K562 (cell line): ENCODE data around the gene PSAP. TPM values are rescaled to one million over a fixed set of nuclear protein-coding genes. Genes with fewer than 3 reads are reported as not detected.

Experiments
- ATAC-seq: fragments of 200-7000 bp; cut with Tn5 transposase; 3 replicates; pipeline ENCODE4 v1.9.1; 2020; ENCODE audit warnings: moderate library complexity
- BruUV-seq: library from RNA; stranded (reverse); fragments of 400-500 nt; replicated peaks from 2 replicates; lab custom pipeline; 2021; lab: Mats Ljungman, UMichigan
- CTCF ChIA-PET: fragments of 300-600 bp; formaldehyde crosslinking; extraction: SDS; loops from one replicate; lab custom pipeline; 2021; ENCODE audit warnings: low intra/inter-chr PET ratio; lab: Yijun Ruan, JAX
- POLR2A ChIA-PET: fragments of 300-600, 350-650 bp; sonication (Branson Sonifier 250); formaldehyde crosslinking; extraction: SDS; loops from one replicate; lab custom pipeline; 2021; ENCODE audit warnings: antibody characterized with exemption, inconsistent platforms; lab: Yijun Ruan, JAX
- DNase-seq, 4 experiments: peaks; one replicate each; pipeline versions ENCODE4 v3.0.0 to v3.0.0-alpha.2; 2011 to 2018; ENCODE audit warnings: low spot score in 3 of 4, mixed read lengths in 3 of 4; ENCODE audit errors: extremely low read depth in 1 of 4
- FAIRE-seq: peaks from 2 replicates; lab custom pipeline; 2011; peaks lifted over from hg19 to GRCh38; lab: Jason Lieb, UNC
- H2AFZ ChIP-seq: 2 replicates; pipeline ENCODE4 v1.6.0; 2011; ENCODE audit warnings: low read depth, low read length, control low read depth, inconsistent platforms
- H3K27ac ChIP-seq: fragments of 200-600 bp; 3 replicates; pipeline ENCODE4 v1.8.0; 2011; ENCODE audit warnings: low read depth, mild to moderate bottlenecking, control low read depth, inconsistent platforms, low read length, moderate library complexity, mixed read lengths; ENCODE audit errors: extremely low read depth
- H3K27me3 ChIP-seq, 2 experiments: fragments of 300-600 bp in 1 of 2; 2 replicates in 1 of 2; 3 replicates in 1 of 2; pipeline versions ENCODE4 v1.6.0 to v1.8.0; 2011; ENCODE audit warnings: inconsistent platforms in 2 of 2, low read length in 2 of 2, mild to moderate bottlenecking in 1 of 2, mixed read lengths in 1 of 2, moderate library complexity in 1 of 2; ENCODE audit not compliant: control insufficient read depth in 2 of 2, insufficient read depth in 2 of 2
- H3K36me3 ChIP-seq: fragments of 300-600 bp; 3 replicates; pipeline ENCODE4 v1.8.0; 2011; ENCODE audit warnings: mild to moderate bottlenecking, low read length, inconsistent platforms; ENCODE audit not compliant: control insufficient read depth, insufficient read depth
- H3K4me1 ChIP-seq, 2 experiments: fragments of 200-600 bp in 1 of 2; replicated peaks in 1 of 2; 2 replicates in 1 of 2; 3 replicates in 1 of 2; pipeline versions ENCODE4 v1.5.1 to v1.8.0; 2011; ENCODE audit warnings: inconsistent platforms in 2 of 2, low read length in 2 of 2, mild to moderate bottlenecking in 1 of 2, mixed read lengths in 1 of 2, moderate library complexity in 1 of 2; ENCODE audit not compliant: control insufficient read depth in 2 of 2, insufficient read depth in 2 of 2
- H3K4me2 ChIP-seq: 2 replicates; pipeline ENCODE4 v1.6.1; 2011; ENCODE audit warnings: low read length, control low read depth, inconsistent platforms, mixed read lengths; ENCODE audit not compliant: insufficient read depth
- H3K4me3 ChIP-seq: fragments of 200-600 bp; sonication (generic), shearing (Covaris generic); 2 replicates; pipeline ENCODE4 v1.5.1; 2016; ENCODE audit warnings: control low read depth, inconsistent platforms
- H3K79me2 ChIP-seq: fragments of 200-600 bp; 3 replicates; pipeline ENCODE4 v1.8.0; 2011; ENCODE audit warnings: low read length, inconsistent platforms; ENCODE audit not compliant: control insufficient read depth, insufficient read depth
- H3K9ac ChIP-seq, 2 experiments: 2 replicates each; pipeline versions ENCODE4 v1.6.0 to v1.6.1; 2011; ENCODE audit warnings: low read depth in 2 of 2, low read length in 2 of 2, control low read depth in 1 of 2, inconsistent platforms in 1 of 2, mild to moderate bottlenecking in 1 of 2, mixed read lengths in 1 of 2; ENCODE audit not compliant: insufficient read depth in 1 of 2
- H3K9me1 ChIP-seq: one replicate; pipeline ENCODE4 v1.6.0; 2011; ENCODE audit warnings: inconsistent platforms, mild to moderate bottlenecking, low read length, moderate library complexity; ENCODE audit not compliant: control insufficient read depth, insufficient read depth
- H3K9me3 ChIP-seq: replicated peaks from 2 replicates; pipeline ENCODE4 v1.5.1; 2011; ENCODE audit warnings: low read depth, low read length, inconsistent platforms; ENCODE audit not compliant: control insufficient read depth, insufficient read depth
- H4K20me1 ChIP-seq: replicated peaks from 2 replicates; pipeline ENCODE4 v1.6.1; 2011; ENCODE audit warnings: low read length, inconsistent platforms, mixed read lengths; ENCODE audit not compliant: control insufficient read depth, insufficient read depth
- COPS2 ChIP-seq: fragments of 450-650 bp; conservative IDR thresholded peaks from 2 replicates; pipeline ENCODE4 v1.6.1; 2016; ENCODE audit warnings: mild to moderate bottlenecking, moderate library complexity
- E4F1 ChIP-seq: fragments of 250-450 bp; sonication (Bioruptor Pico); IDR thresholded peaks from 2 replicates; pipeline ENCODE4 v1.5.0; 2021; ENCODE audit warnings: mild to moderate bottlenecking, borderline replicate concordance
- JUND ChIP-seq, 2 experiments: IDR thresholded peaks; 2 replicates in 1 of 2; 3 replicates in 1 of 2; pipeline ENCODE4 v1.6.1; 2011; ENCODE audit warnings: borderline replicate concordance in 2 of 2, low read depth in 2 of 2, low read length in 2 of 2, improper control_type of control experiment in 1 of 2, missing biosample characterization in 1 of 2, missing genetic modification characterization in 1 of 2, missing genetic modification reagents in 1 of 2
- KLF1 ChIP-seq: fragments of 450-650 bp; IDR thresholded peaks from 2 replicates; pipeline ENCODE4 v1.6.1; 2016; ENCODE audit warnings: missing genetic modification characterization, missing compliant biosample characterization
- TCF3 ChIP-seq: sonication (generic); formaldehyde crosslinking; IDR thresholded peaks from 2 replicates; pipeline ENCODE4 v1.4.0; 2020; ENCODE audit warnings: mild to moderate bottlenecking, missing genetic modification reagents
- WGBS: fragments of 100-300 bp; shearing (Covaris generic); methylation state at CpG from one replicate; pipeline ENCODE4 v1.1.6; 2016; ENCODE audit warnings: low coverage, mixed read lengths; ENCODE audit not compliant: insufficient coverage; ENCODE audit errors: missing lambda C conversion rate; 5-methylcytosine and 5-hydroxymethylcytosine counted together
- in situ Hi-C: fragments of 300-500 bp; cut with MboI; formaldehyde crosslinking; loops from 4 replicates; pipeline ENCODE4 v1.15.0; 2018; ENCODE audit warnings: inconsistent platforms, mixed read lengths
- intact Hi-C: fragments of 100-400 bp; cut with micrococcal nuclease; formaldehyde crosslinking; loops from 2 replicates; pipeline ENCODE4 v1.14.2; 2022
- polyA plus RNA-seq, 8 experiments: library from polyadenylated mRNA; depleted of rRNA in 4 of 8; stranded (reverse) in 5 of 8; unstranded in 3 of 8; fragments of >200 nt; fragmentation: Nextera tagmentation in 2 of 8; fragmentation: Illumina TruSeq in 1 of 8; extraction: Ambion mirVana in 2 of 8; extraction: Trizol in 1 of 8; gene quantifications; 2 replicates each; pipeline versions ENCODE4 v1.2.1 to v1.2.3, GENCODE V29; 2011 to 2014; ENCODE audit warnings: inconsistent platforms in 1 of 8, missing spikeins in 1 of 8
- total RNA-seq, 7 experiments: library from RNA; depleted of rRNA in 6 of 7; stranded (reverse); fragments of >200 nt in 6 of 7; fragmentation: Illumina TruSeq in 2 of 7; extraction: Trizol in 2 of 7; gene quantifications; 2 replicates each; pipeline versions ENCODE4 v1.2.1 to v1.2.3, GENCODE V29; 2011 to 2021; ENCODE audit warnings: low replicate concordance in 1 of 7
- TF ChIP-seq, protein P1 (sequence below): fragments of 250-450 bp; sonication (Bioruptor Pico); IDR thresholded peaks from 2 replicates; pipeline ENCODE4 v1.8.0; 2022; ENCODE audit warnings: moderate library complexity, mild to moderate bottlenecking, inconsistent platforms

The PSAP gene
- total and polyA plus RNA-seq, 9 of the 15 experiments (the other 6 are each of a cell fraction or from before 2014, with no cell fraction given) = 245 to 700 (median 429) TPM

DNA sequence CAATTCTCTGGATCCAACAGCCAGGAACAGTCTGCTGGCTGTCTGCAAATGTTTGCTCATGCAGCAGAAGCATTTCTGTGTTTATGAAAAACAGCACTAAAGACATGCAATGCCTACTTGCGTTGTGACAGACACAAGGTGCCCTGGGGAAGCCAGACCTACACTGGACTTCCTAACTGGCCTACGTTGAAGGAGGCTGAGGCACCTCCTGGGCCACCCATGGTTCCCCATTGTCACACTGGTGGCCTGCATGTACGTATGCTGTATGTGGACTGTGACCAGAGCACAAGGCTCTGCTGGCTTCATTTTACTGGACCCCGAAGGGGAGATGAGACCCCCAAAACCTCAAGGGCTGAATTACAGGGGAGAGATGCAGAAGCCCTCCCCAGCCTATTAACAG lies 27.7 kb downstream of the PSAP start:
- 0 out of 4 replicates have a peak overlapping the region, but pooled peaks of 1 of the 2 experiments have one; percentile 6 for H3K9ac ChIP-seq
- no peaks in the 10 kb centered on the region for H3K27me3 ChIP-seq
- no TSS peak for BruUV-seq
- no peaks in the 10 kb centered on the region for H3K4me1 ChIP-seq
- ATAC-seq = no peak
- CTCF ChIA-PET = no interaction called here
- H3K27ac ChIP-seq = no peak overlapping the region
- no peak for TF ChIP-seq COPS2
- TF ChIP-seq E4F1 (CRISPR knock-in tag) = no peak
- no peak for TF ChIP-seq JUND (IDR thresholded peaks at IDR 0.05; ENCODE audit: borderline replicate concordance, low read depth, low read length)
- TF ChIP-seq JUND (tag; IDR thresholded peaks at IDR 0.05; ENCODE audit: borderline replicate concordance, low read depth, low read length) = no peak
- TF ChIP-seq, protein P1, sequence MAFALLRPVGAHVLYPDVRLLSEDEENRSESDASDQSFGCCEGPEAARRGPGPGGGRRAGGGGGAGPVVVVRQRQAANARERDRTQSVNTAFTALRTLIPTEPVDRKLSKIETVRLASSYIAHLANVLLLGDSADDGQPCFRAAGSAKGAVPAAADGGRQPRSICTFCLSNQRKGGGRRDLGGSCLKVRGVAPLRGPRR (CRISPR knock-in tag) = no peak
- no peak for TF ChIP-seq KLF1 (tag)
- TF ChIP-seq TCF3 (CRISPR knock-in tag) = no peak
- H2AFZ ChIP-seq = no peak overlapping the region
- no peak for FAIRE-seq
- no peaks in the 10 kb centered on the region for H3K9me1 ChIP-seq
- no peak for DNase-seq
- intact Hi-C loops (no loop called here), in situ Hi-C loops (no loop called here)
- WGBS = 93% methylated on average over 4 of the region's 4 CpGs
- POLR2A ChIA-PET = interaction anchor here (1.8 to 4.2 kb wide), 2 partner anchors 9 to 15 kb away, joined by 15 to 31 read pairs; no protein-coding TSS in a partner anchor
- no peak overlapping the region for H3K4me3 ChIP-seq
- no peak overlapping the region for H3K4me2 ChIP-seq
- H3K79me2 ChIP-seq = no peaks in the 10 kb centered on the region
- no peaks in the 10 kb centered on the region for H3K9me3 ChIP-seq
- H3K36me3 ChIP-seq = peaks cover 96% of the 10 kb centered on the region
- H4K20me1 ChIP-seq = peaks cover 8% of the 10 kb centered on the region; the same call in 1 of the 2 replicates
